Neural cell (in vitro differentiated cells): ENCODE data around the gene CDK15.

Source experiments
- EP300 ChIP-seq: fragments of 450-650 bp; conservative IDR thresholded peaks from 2 replicates; pipeline ENCODE4 v1.6.1; 2014; ENCODE audit warnings: antibody characterized with exemption, mild to moderate bottlenecking, moderate library complexity; ENCODE audit not compliant: poor library complexity, severe bottlenecking
- EZH2 ChIP-seq: fragments of 200-600, 300-800 bp; shearing (Covaris generic), sonication (generic); IDR thresholded peaks from 2 replicates; pipeline ENCODE4 v1.6.1; 2014; ENCODE audit warnings: antibody characterized with exemption, low read length, borderline replicate concordance, mild to moderate bottlenecking; ENCODE audit not compliant: insufficient read depth, poor library complexity, severe bottlenecking
- RAD21 ChIP-seq: fragments of 450-650 bp; conservative IDR thresholded peaks from 2 replicates; pipeline ENCODE4 v1.6.1; 2014; ENCODE audit warnings: antibody characterized with exemption, mild to moderate bottlenecking, moderate library complexity
- SMC3 ChIP-seq: fragments of 450-650 bp; conservative IDR thresholded peaks from 2 replicates; pipeline ENCODE4 v1.6.1; 2014; ENCODE audit warnings: antibody characterized with exemption, mild to moderate bottlenecking, moderate library complexity; ENCODE audit not compliant: poor library complexity
- TAF1 ChIP-seq: IDR thresholded peaks from 2 replicates; pipeline ENCODE4 v1.6.1; 2012; ENCODE audit warnings: low read depth
- TF ChIP-seq, protein P1 (sequence below): fragments of 450-650 bp; IDR thresholded peaks from 2 replicates; pipeline ENCODE4 v1.5.1; 2014; ENCODE audit warnings: antibody characterized with exemption, mild to moderate bottlenecking, moderate library complexity; ENCODE audit not compliant: poor library complexity, severe bottlenecking

DNA sequence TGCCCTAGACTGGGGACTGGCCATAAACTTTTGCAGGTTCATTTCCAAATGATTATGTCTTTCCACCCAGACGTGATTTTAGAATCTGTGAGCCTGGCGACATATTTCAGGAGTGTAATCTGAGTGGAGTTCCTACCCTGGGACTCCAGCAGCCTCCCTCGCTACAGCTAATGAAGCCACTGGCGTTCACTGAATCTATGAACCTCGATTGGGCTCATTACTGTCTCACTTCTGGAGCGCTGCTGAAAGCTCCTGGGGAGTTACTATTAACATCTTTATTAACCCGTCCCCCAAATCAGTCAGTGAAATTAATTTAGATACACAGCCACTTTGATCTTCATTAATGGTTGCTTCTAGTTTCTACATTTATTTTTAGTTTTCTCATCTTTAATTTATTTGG, 56.5 kb downstream of the CDK15 start:
- TF ChIP-seq, protein P1, sequence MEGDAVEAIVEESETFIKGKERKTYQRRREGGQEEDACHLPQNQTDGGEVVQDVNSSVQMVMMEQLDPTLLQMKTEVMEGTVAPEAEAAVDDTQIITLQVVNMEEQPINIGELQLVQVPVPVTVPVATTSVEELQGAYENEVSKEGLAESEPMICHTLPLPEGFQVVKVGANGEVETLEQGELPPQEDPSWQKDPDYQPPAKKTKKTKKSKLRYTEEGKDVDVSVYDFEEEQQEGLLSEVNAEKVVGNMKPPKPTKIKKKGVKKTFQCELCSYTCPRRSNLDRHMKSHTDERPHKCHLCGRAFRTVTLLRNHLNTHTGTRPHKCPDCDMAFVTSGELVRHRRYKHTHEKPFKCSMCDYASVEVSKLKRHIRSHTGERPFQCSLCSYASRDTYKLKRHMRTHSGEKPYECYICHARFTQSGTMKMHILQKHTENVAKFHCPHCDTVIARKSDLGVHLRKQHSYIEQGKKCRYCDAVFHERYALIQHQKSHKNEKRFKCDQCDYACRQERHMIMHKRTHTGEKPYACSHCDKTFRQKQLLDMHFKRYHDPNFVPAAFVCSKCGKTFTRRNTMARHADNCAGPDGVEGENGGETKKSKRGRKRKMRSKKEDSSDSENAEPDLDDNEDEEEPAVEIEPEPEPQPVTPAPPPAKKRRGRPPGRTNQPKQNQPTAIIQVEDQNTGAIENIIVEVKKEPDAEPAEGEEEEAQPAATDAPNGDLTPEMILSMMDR: no peak
- no peak for TF ChIP-seq EZH2
- no peak for TF ChIP-seq EP300
- no peak for TF ChIP-seq SMC3
- TF ChIP-seq RAD21: no peak
- TF ChIP-seq TAF1: no peak
